ENCODE measurements around the gene ROBO2.

The ROBO2 gene

DNA sequence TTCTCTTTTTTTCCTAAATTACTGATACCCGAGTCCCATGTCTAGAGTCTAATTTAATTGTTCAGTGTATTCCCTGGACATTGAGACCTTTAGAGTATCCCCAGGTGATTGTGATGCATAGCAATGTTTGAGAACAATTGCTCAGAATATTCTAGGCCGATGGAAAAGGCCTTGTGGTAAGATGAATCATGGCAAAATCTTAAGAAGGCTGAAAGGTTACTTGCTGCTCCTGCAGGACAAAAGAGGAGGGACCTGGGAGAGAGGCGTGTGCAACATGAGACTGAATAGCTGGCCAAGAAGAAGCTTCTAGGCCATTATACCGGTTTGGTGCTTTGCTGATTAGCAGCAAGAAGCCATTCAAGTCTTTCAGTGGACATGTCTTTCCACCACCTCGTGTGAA, 256.6 kb downstream of the ROBO2 start:
- no peak overlapping the region for H3K4me3 ChIP-seq (ENCODE audit: control insufficient read depth, low read depth, low read length)
- TF ChIP-seq, protein P1, sequence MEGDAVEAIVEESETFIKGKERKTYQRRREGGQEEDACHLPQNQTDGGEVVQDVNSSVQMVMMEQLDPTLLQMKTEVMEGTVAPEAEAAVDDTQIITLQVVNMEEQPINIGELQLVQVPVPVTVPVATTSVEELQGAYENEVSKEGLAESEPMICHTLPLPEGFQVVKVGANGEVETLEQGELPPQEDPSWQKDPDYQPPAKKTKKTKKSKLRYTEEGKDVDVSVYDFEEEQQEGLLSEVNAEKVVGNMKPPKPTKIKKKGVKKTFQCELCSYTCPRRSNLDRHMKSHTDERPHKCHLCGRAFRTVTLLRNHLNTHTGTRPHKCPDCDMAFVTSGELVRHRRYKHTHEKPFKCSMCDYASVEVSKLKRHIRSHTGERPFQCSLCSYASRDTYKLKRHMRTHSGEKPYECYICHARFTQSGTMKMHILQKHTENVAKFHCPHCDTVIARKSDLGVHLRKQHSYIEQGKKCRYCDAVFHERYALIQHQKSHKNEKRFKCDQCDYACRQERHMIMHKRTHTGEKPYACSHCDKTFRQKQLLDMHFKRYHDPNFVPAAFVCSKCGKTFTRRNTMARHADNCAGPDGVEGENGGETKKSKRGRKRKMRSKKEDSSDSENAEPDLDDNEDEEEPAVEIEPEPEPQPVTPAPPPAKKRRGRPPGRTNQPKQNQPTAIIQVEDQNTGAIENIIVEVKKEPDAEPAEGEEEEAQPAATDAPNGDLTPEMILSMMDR (IDR thresholded peaks at IDR 0.05; ENCODE audit: control insufficient read depth, insufficient read depth, low read depth, low read length, missing control alignments), result no peak
- no peak for DNase-seq (ENCODE audit: low read depth)

DNA sequence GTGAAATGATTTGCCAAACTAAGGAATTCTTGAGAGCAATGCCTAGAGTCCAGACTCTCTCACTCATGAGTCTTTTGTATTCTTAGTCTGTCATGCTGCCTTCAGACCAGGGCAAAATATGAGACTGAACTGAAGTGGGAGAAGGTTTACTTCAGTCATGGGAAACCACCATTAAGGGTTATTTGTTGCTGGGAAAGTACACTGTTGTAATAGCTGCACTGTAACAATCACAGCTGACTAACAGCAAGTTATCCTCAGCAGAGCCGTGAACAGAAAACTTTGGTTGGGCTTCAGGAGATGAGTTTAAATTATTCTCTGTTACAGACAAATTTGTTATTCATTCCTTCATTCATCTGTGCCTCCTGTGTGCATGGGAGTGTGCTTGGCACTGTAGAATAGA, 258.5 kb downstream of the ROBO2 start:
- TF ChIP-seq, protein P1 (IDR thresholded peaks at IDR 0.05; ENCODE audit: control insufficient read depth, insufficient read depth, low read depth, low read length, missing control alignments), result no peak
- no peak overlapping the region for H3K4me3 ChIP-seq (ENCODE audit: control insufficient read depth, low read depth, low read length)
- no peak for DNase-seq (ENCODE audit: low read depth)

DNA sequence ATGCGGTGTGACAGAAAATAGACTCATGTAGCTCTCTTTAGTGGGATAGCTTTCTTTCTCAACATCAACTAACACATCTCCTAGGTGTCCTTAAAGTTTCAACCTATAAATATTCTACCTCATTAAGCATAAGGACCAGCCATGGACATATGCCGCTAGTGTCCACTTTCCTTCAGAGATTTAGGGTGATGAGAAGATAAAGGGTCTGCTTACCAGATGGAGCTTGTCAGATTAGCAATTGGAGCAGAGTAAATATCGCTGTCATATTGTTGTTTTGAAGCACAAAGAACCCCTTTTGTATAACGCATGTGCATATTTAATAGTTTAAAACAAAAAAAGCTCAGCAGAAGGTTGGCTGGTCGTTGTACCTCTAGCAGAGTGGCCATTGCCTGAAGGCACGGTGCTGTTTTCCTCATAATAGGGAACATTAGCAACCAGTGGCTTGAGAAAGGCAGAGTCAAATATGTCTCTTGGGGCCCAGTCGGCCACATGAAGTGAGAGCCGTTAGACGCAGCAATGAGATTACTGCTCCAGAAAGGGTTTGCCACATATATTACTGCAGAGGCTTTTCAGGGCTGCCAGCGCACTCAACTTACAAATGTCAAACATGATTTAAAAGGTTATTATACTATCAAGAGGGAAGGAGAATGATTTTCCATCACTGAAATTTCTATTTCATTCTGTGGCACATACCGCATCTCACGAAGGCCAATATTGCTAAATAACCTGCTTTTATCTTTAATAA, 264.2 kb downstream of the ROBO2 start:
- H3K4me3 ChIP-seq (ENCODE audit: control insufficient read depth, low read depth, low read length), result no peak overlapping the region
- TF ChIP-seq, protein P1 (IDR thresholded peaks at IDR 0.05; ENCODE audit: control insufficient read depth, insufficient read depth, low read depth, low read length, missing control alignments), result no peak
- DNase-seq (ENCODE audit: low read depth), result no peak

DNA sequence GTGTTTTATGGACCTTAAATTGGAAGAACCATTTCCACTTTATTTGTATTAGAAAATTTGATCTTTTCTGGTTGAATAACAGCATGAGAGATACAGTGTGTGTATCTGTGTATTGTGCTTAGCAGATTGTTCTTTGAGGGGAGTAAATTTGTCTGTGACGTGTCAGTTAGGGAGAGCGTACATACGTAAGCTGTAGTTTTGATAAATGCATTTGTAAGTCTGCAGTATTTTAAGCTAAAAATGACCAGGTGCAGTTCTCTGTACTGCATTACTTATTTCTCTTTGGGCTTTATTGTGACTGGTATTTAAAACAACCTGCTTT, 264.8 kb downstream of the ROBO2 start:
- no peak overlapping the region for H3K4me3 ChIP-seq (ENCODE audit: control insufficient read depth, low read depth, low read length)
- DNase-seq (ENCODE audit: low read depth), result no peak
- TF ChIP-seq, protein P1 (IDR thresholded peaks at IDR 0.05; ENCODE audit: control insufficient read depth, insufficient read depth, low read depth, low read length, missing control alignments), result no peak

DNA sequence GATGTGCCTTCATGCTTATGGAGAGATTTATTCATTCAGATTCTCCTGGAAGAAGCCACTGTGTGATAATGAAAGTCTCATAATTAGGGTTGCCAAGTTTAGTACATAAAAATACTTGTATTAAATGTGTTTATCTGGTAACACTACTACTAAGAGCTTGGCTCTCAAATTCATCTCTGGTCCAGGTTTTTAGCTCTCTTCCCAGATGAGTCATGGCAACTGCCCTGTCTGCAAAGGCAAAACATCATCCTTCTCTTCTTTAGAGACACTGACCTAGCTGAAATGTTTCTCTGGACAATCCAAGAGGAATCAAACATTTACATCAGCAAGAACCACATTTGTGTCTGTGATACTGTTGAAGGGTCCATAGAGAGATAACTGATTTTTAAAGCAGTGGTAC, 269.6 kb downstream of the ROBO2 start:
- DNase-seq (ENCODE audit: low read depth), result no peak
- TF ChIP-seq, protein P1 (IDR thresholded peaks at IDR 0.05; ENCODE audit: control insufficient read depth, insufficient read depth, low read depth, low read length, missing control alignments), result no peak
- H3K4me3 ChIP-seq (ENCODE audit: control insufficient read depth, low read depth, low read length), result no peak overlapping the region

DNA sequence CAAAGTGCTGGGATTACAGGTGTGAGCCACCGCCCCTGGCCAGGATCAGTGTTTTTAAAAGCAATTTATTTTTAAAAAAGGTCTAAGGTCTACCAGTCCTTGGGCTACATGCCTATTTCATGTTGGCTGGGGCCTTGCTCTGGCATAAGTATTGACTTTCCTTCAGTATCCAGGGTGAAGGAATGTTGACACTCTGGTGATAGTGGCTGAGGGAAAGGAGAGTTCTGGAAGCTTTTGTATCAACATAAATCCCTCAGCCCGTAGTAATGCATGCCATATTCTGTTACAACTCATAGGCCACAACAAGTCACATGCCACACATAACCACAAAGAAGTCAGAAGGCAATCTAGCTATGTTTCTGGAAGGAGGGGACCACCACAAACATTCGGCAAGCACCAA, 273.9 kb downstream of the ROBO2 start:
- no peak overlapping the region for H3K4me3 ChIP-seq (ENCODE audit: control insufficient read depth, low read depth, low read length)
- DNase-seq (ENCODE audit: low read depth), result no peak
- TF ChIP-seq, protein P1 (IDR thresholded peaks at IDR 0.05; ENCODE audit: control insufficient read depth, insufficient read depth, low read depth, low read length, missing control alignments), result no peak
